Osteoblast (primary cell): ENCODE results near the gene ATRAID. TPM values are rescaled to one million over a fixed set of nuclear protein-coding genes. Genes with fewer than 3 reads are reported as not detected.

Experiments used
- DNase-seq: peaks from one replicate; pipeline ENCODE4 v3.0.0; 2011; ENCODE audit warnings: low spot score, mixed read lengths; ENCODE audit not compliant: insufficient read length; ENCODE audit errors: missing footprints
- H2AFZ ChIP-seq: 2 replicates; pipeline ENCODE4 v1.6.0; 2011; ENCODE audit warnings: mild to moderate bottlenecking, low read length
- H3K27ac ChIP-seq: 2 replicates; pipeline ENCODE4 v1.5.1; 2011; ENCODE audit warnings: mild to moderate bottlenecking, low read depth, low read length, moderate library complexity
- H3K27me3 ChIP-seq: 2 replicates; pipeline ENCODE4 v1.6.0; 2012; ENCODE audit warnings: mild to moderate bottlenecking, control low read depth, inconsistent platforms, low read length, moderate library complexity; ENCODE audit not compliant: insufficient read depth
- H3K36me3 ChIP-seq: 2 replicates; pipeline ENCODE4 v1.5.1; 2011; ENCODE audit warnings: mild to moderate bottlenecking, low read length, control low read depth, moderate library complexity; ENCODE audit not compliant: insufficient read depth
- H3K4me1 ChIP-seq: 2 replicates; pipeline ENCODE4 v1.5.1; 2011; ENCODE audit warnings: mild to moderate bottlenecking, low read length, control low read depth, moderate library complexity; ENCODE audit not compliant: insufficient read depth
- H3K4me2 ChIP-seq: 2 replicates; pipeline ENCODE4 v1.6.0; 2011; ENCODE audit warnings: mild to moderate bottlenecking, low read length; ENCODE audit not compliant: insufficient read depth
- H3K4me3 ChIP-seq: fragments of 200-600 bp; sonication (generic); 3 replicates; pipeline ENCODE4 v1.5.1; 2012; ENCODE audit warnings: mild to moderate bottlenecking, low read length, inconsistent platforms; ENCODE audit not compliant: insufficient read depth
- H3K79me2 ChIP-seq: 2 replicates; pipeline ENCODE4 v1.6.0; 2012; ENCODE audit warnings: mild to moderate bottlenecking, low read length, control low read depth, inconsistent platforms; ENCODE audit not compliant: insufficient read depth
- H3K9me3 ChIP-seq: 2 replicates; pipeline ENCODE4 v1.5.1; 2011; ENCODE audit warnings: low read depth, low read length, control low read depth
- H4K20me1 ChIP-seq: 2 replicates; pipeline ENCODE4 v1.6.0; 2012; ENCODE audit warnings: mild to moderate bottlenecking, low read length, control low read depth; ENCODE audit not compliant: insufficient read depth
- total RNA-seq: library from RNA; depleted of rRNA; stranded (reverse); fragments of >200 nt; gene quantifications from 2 replicates; pipeline ENCODE4 v1.2.3, GENCODE V29; 2012
- TF ChIP-seq, protein P1 (sequence below): IDR thresholded peaks from 2 replicates; pipeline ENCODE4 v1.5.1; 2011; ENCODE audit warnings: mild to moderate bottlenecking, low read depth, low read length, moderate library complexity; ENCODE audit errors: extremely low read depth

ATRAID gene
- total RNA-seq, 1 donor: 198 TPM

DNA sequence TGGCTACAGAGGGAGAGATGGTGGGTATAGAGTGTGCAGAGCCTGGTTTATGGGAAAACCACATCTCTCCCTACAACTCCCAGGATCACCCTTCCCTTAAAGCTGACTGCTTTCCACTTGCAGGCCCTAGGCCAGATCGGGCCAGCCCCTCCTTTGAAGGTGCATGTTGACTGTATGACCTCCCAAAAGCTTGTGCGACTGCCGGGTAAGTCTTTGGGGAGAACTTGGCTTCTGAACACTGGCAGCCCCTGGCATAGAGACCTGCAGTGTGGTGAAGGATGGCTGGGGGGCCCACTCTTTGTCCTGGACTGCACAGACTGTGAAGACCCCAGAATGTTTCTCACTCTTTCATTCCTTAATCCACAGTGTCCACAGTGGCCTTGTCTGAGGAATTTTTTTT lies 24.8 kb downstream of the ATRAID start:
- H3K4me3 ChIP-seq: no peak overlapping the region
- no peaks in the 10 kb centered on the region for H3K27me3 ChIP-seq
- no peak overlapping the region for H3K4me2 ChIP-seq
- H3K36me3 ChIP-seq: peaks cover 93% of the 10 kb centered on the region
- H3K9me3 ChIP-seq: no peaks in the 10 kb centered on the region
- TF ChIP-seq, protein P1, sequence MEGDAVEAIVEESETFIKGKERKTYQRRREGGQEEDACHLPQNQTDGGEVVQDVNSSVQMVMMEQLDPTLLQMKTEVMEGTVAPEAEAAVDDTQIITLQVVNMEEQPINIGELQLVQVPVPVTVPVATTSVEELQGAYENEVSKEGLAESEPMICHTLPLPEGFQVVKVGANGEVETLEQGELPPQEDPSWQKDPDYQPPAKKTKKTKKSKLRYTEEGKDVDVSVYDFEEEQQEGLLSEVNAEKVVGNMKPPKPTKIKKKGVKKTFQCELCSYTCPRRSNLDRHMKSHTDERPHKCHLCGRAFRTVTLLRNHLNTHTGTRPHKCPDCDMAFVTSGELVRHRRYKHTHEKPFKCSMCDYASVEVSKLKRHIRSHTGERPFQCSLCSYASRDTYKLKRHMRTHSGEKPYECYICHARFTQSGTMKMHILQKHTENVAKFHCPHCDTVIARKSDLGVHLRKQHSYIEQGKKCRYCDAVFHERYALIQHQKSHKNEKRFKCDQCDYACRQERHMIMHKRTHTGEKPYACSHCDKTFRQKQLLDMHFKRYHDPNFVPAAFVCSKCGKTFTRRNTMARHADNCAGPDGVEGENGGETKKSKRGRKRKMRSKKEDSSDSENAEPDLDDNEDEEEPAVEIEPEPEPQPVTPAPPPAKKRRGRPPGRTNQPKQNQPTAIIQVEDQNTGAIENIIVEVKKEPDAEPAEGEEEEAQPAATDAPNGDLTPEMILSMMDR: no peak
- no peaks in the 10 kb centered on the region for H3K79me2 ChIP-seq
- no peaks in the 10 kb centered on the region for H3K4me1 ChIP-seq
- no peak overlapping the region for H2AFZ ChIP-seq
- H3K27ac ChIP-seq: no peak overlapping the region
- no peaks in the 10 kb centered on the region for H4K20me1 ChIP-seq
- DNase-seq: peak; percentile 49

DNA sequence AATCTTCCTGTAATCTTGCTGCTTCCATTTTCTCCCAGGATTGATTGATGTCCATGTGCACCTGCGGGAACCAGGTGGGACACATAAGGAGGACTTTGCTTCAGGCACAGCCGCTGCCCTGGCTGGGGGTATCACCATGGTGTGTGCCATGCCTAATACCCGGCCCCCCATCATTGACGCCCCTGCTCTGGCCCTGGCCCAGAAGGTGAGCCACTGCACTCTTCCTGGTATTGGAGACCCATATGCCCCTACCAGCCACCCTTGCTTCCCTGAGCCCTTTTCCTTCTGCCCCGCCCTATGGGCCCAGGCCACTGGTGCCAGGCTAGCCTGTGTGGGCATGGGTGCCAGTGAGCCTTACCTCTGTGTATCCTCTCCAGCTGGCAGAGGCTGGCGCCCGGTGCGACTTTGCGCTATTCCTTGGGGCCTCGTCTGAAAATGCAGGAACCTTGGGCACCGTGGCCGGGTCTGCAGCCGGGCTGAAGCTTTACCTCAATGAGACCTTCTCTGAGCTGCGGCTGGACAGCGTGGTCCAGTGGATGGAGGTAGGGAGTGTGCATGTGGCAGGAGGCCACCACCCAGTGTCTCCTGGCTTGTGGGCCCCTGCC lies 25.6 kb downstream of the ATRAID start:
- Histone ChIP-seq H3K9me3 (no peaks in the 10 kb centered on the region), H3K4me2 (no peak overlapping the region), H3K79me2 (no peaks in the 10 kb centered on the region), H4K20me1 (no peaks in the 10 kb centered on the region), H2AFZ (no peak overlapping the region), H3K27ac (no peak overlapping the region), H3K27me3 (no peaks in the 10 kb centered on the region), H3K4me1 (no peaks in the 10 kb centered on the region), H3K4me3 (no peak overlapping the region), H3K36me3 (peaks cover 93% of the 10 kb centered on the region)
- peak; percentile 71 for DNase-seq
- TF ChIP-seq, protein P1: no peak

DNA sequence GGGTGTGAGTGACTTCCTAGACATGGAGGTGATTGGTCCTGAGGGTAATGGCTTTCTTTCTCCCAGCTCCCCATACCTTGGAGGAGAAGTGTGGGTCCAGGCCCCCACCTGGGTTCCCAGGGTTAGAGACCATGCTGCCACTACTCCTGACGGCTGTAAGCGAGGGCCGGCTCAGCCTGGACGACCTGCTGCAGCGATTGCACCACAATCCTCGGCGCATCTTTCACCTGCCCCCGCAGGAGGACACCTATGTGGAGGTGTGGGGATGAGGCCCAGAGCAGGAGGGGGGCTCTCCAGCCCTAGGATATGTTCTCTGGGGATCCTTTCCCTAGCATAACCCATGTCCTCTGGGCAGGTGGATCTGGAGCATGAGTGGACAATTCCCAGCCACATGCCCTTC lies 27.1 kb downstream of the ATRAID start:
- no peak overlapping the region for H3K4me2 ChIP-seq
- no peaks in the 10 kb centered on the region for H3K9me3 ChIP-seq
- no peaks in the 10 kb centered on the region for H3K79me2 ChIP-seq
- H4K20me1 ChIP-seq: peaks cover under 1% of the 10 kb centered on the region
- H3K36me3 ChIP-seq: peaks cover 93% of the 10 kb centered on the region
- H3K4me1 ChIP-seq: no peaks in the 10 kb centered on the region
- TF ChIP-seq, protein P1: no peak
- peak; percentile 22 for DNase-seq
- no peaks in the 10 kb centered on the region for H3K27me3 ChIP-seq
- no peak overlapping the region for H2AFZ ChIP-seq
- H3K27ac ChIP-seq: no peak overlapping the region
- no peak overlapping the region for H3K4me3 ChIP-seq

DNA sequence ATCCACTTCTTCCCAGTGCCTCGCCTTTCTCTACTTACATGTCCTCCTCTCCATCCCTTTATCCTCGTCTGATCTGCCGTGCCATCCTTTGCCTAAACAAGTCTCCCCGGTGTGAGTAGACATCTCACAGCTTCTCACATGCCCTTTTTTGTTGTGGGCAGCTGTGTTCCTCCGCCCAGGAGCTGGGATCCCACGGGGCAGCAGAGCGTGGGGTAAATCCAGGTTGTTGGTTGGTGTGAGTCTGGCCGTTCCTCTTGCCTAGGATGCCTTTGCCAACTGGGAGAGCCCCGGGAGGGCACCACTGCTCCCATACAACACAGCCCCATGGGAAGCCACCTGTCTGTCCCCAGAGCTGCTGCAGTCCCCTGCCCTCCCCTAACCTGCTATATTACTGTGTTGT lies 28.6 kb downstream of the ATRAID start:
- no peak overlapping the region for H3K27ac ChIP-seq
- H3K36me3 ChIP-seq: peaks cover 87% of the 10 kb centered on the region
- DNase-seq: peak; percentile 48

More for the DNA sequence above, 28.6 kb downstream of the ATRAID start:
- H3K4me3 ChIP-seq: no peak overlapping the region
- no peaks in the 10 kb centered on the region for H3K9me3 ChIP-seq
- H3K27me3 ChIP-seq: no peaks in the 10 kb centered on the region
- H3K79me2 ChIP-seq: no peaks in the 10 kb centered on the region
- peaks cover 2% of the 10 kb centered on the region for H4K20me1 ChIP-seq
- TF ChIP-seq, protein P1: no peak
- H2AFZ ChIP-seq: no peak overlapping the region
- H3K4me2 ChIP-seq: no peak overlapping the region
- H3K4me1 ChIP-seq: no peaks in the 10 kb centered on the region
